K562 (cell line): ENCODE data around the gene KIFAP3. TPM values are rescaled to one million over a fixed set of nuclear protein-coding genes. Genes with fewer than 3 reads are reported as not detected.

Experiments
- CBFA2T2 ChIP-seq: fragments of 450-650 bp; conservative IDR thresholded peaks from 2 replicates; pipeline ENCODE4 v1.6.1; 2017; ENCODE audit warnings: mild to moderate bottlenecking
- EHMT2 ChIP-seq: fragments of 450-650 bp; IDR thresholded peaks from 2 replicates; pipeline ENCODE4 v1.6.1; 2018; ENCODE audit warnings: antibody characterized with exemption
- ETS1 ChIP-seq: conservative IDR thresholded peaks from 2 replicates; pipeline ENCODE4 v1.6.1; 2011; ENCODE audit warnings: low read depth, mild to moderate bottlenecking, low read length; ENCODE audit not compliant: control insufficient read depth
- EWSR1 ChIP-seq: fragments of 450-650 bp; IDR thresholded peaks from 2 replicates; pipeline ENCODE4 v1.6.1; 2018; ENCODE audit warnings: borderline replicate concordance, mild to moderate bottlenecking, low read depth, moderate library complexity; ENCODE audit not compliant: partially characterized antibody
- FOSL1 ChIP-seq: fragments of 200-800 bp; sonication (Bioruptor generic); conservative IDR thresholded peaks from 2 replicates; pipeline ENCODE4 v1.6.1; 2016; ENCODE audit warnings: missing genetic modification characterization, missing compliant biosample characterization
- KLF16 ChIP-seq: IDR thresholded peaks from 2 replicates; pipeline ENCODE4 v1.6.1; 2016; ENCODE audit warnings: antibody characterized with exemption
- LCOR ChIP-seq: sonication (generic); formaldehyde crosslinking; IDR thresholded peaks from 2 replicates; pipeline ENCODE4 v1.8.0; 2022; ENCODE audit warnings: mild to moderate bottlenecking, missing genetic modification reagents
- NBN ChIP-seq: fragments of 450-650 bp; IDR thresholded peaks from 2 replicates; pipeline ENCODE4 v1.6.1; 2016; ENCODE audit warnings: low read depth, mild to moderate bottlenecking
- NR2C2 ChIP-seq, 2 experiments: fragments of 200-800 bp in 1 of 2; sonication (Bioruptor generic) in 1 of 2; sonication (generic) in 1 of 2; formaldehyde crosslinking in 1 of 2; IDR thresholded peaks; 2 replicates each; pipeline versions ENCODE4 v1.6.1 to v1.8.0; 2016 to 2022; ENCODE audit warnings: mild to moderate bottlenecking in 1 of 2, missing compliant biosample characterization in 1 of 2, missing genetic modification characterization in 1 of 2, missing genetic modification reagents in 1 of 2
- SIN3A ChIP-seq, 2 experiments: fragments of 150-350 bp in 1 of 2; IDR thresholded peaks; 2 replicates each; pipeline ENCODE4 v1.6.1; 2011 to 2016; ENCODE audit warnings: borderline replicate concordance in 2 of 2, low read depth in 2 of 2, low read length in 2 of 2, mild to moderate bottlenecking in 2 of 2, moderate library complexity in 2 of 2; ENCODE audit not compliant: control insufficient read depth in 1 of 2
- TARDBP ChIP-seq: fragments of 450-650 bp; IDR thresholded peaks from 2 replicates; pipeline ENCODE4 v1.6.1; 2016
- TCF3 ChIP-seq: sonication (generic); formaldehyde crosslinking; IDR thresholded peaks from 2 replicates; pipeline ENCODE4 v1.4.0; 2020; ENCODE audit warnings: mild to moderate bottlenecking, missing genetic modification reagents
- TEAD4 ChIP-seq, 2 experiments: sonication (generic) in 1 of 2; formaldehyde crosslinking in 1 of 2; IDR thresholded peaks; 2 replicates each; pipeline versions ENCODE4 v1.6.1 to v1.8.0; 2012 to 2022; ENCODE audit warnings: borderline replicate concordance in 1 of 2, inconsistent platforms in 1 of 2, low read length in 1 of 2, mild to moderate bottlenecking in 1 of 2, missing genetic modification reagents in 1 of 2
- ZBTB12 ChIP-seq: fragments of 250-450 bp; sonication (Bioruptor Pico); IDR thresholded peaks from 2 replicates; pipeline ENCODE4 v1.4.0; 2020
- ZNF174 ChIP-seq: fragments of 250-450 bp; sonication (Bioruptor Pico); IDR thresholded peaks from 2 replicates; pipeline ENCODE4 v1.4.0; 2020; ENCODE audit warnings: mild to moderate bottlenecking
- ZNF407 ChIP-seq: fragments of 450-650 bp; IDR thresholded peaks from 2 replicates; pipeline ENCODE4 v1.6.1; 2016; ENCODE audit warnings: low read depth
- ZNF431 ChIP-seq: sonication (generic); formaldehyde crosslinking; IDR thresholded peaks from 2 replicates; pipeline ENCODE4 v1.8.0; 2022; ENCODE audit warnings: mild to moderate bottlenecking, missing genetic modification reagents
- ZNF707 ChIP-seq: fragments of 250-450 bp; sonication (Bioruptor Pico); conservative IDR thresholded peaks from 2 replicates; pipeline ENCODE4 v1.8.0; 2022; ENCODE audit warnings: inconsistent platforms, mild to moderate bottlenecking, moderate library complexity
- polyA plus RNA-seq, 8 experiments: library from polyadenylated mRNA; depleted of rRNA in 4 of 8; stranded (reverse) in 5 of 8; unstranded in 3 of 8; fragments of >200 nt; fragmentation: Nextera tagmentation in 2 of 8; fragmentation: Illumina TruSeq in 1 of 8; extraction: Ambion mirVana in 2 of 8; extraction: Trizol in 1 of 8; gene quantifications; 2 replicates each; pipeline versions ENCODE4 v1.2.1 to v1.2.3, GENCODE V29; 2011 to 2014; ENCODE audit warnings: inconsistent platforms in 1 of 8, missing spikeins in 1 of 8
- total RNA-seq, 7 experiments: library from RNA; depleted of rRNA in 6 of 7; stranded (reverse); fragments of >200 nt in 6 of 7; fragmentation: Illumina TruSeq in 2 of 7; extraction: Trizol in 2 of 7; gene quantifications; 2 replicates each; pipeline versions ENCODE4 v1.2.1 to v1.2.3, GENCODE V29; 2011 to 2021; ENCODE audit warnings: low replicate concordance in 1 of 7

KIFAP3 gene
- total and polyA plus RNA-seq, 9 of the 15 experiments (the other 6 are each of a cell fraction or from before 2014, with no cell fraction given): 8.8 to 17.5 (median 11.8) TPM

- TF ChIP-seq KLF16: peak; percentile 73
- peak; percentile 37; the same call in 1 of the 2 replicates for TF ChIP-seq FOSL1 (tag)
- TF ChIP-seq ZNF174: no peak
- TF ChIP-seq EWSR1: no peak
- no peak for TF ChIP-seq NR2C2 (CRISPR knock-in tag; IDR thresholded peaks at IDR 0.05)
- no peak for TF ChIP-seq NR2C2 (tag; IDR thresholded peaks at IDR 0.05)
- TF ChIP-seq TEAD4 (IDR thresholded peaks at IDR 0.05; ENCODE audit: low read length): peak; percentile 87
- TF ChIP-seq TEAD4 (CRISPR knock-in tag; IDR thresholded peaks at IDR 0.05; ENCODE audit: borderline replicate concordance): no peak
- TF ChIP-seq EHMT2: peak; percentile 80; the same call in 1 of the 2 replicates
- TF ChIP-seq ETS1: no peak
- TF ChIP-seq ZNF407: no peak
- peak; percentile 93 for TF ChIP-seq TCF3 (CRISPR knock-in tag)
- no peak; the same call in 1 of the 2 replicates for TF ChIP-seq ZBTB12 (CRISPR knock-in tag)
- no peak for TF ChIP-seq ZNF431 (CRISPR knock-in tag)
- peak; percentile 70; the same call in 1 of the 2 replicates for TF ChIP-seq LCOR
- TF ChIP-seq SIN3A (IDR thresholded peaks at IDR 0.05; ENCODE audit: borderline replicate concordance in 2 of 2, control insufficient read depth in 1 of 2, low read depth in 2 of 2, low read length in 2 of 2): no peak
- peak; percentile 84 for TF ChIP-seq CBFA2T2
- peak; percentile 31; the same call in 1 of the 2 replicates for TF ChIP-seq NBN
- no peak for TF ChIP-seq TARDBP
- TF ChIP-seq ZNF707 (CRISPR knock-in tag): 0 out of 2 replicates have a peak, but pooled peaks have one; percentile 12
Measured at GRCh38 chr1:170067253-170067819, 7.2 kb downstream of the KIFAP3 start (continued).
